Tibial nerve (tissue), 4 donors: ENCODE measurements around the gene SHOC1. TPM values are rescaled to one million over a fixed set of nuclear protein-coding genes. Genes with fewer than 3 reads are reported as not detected.

ENCODE experiments used
- DNase-seq, 2 donors: peaks; one replicate each; pipeline ENCODE4 v3.0.0-alpha.2; 2019; ENCODE audit warnings: low spot score in 2 of 2
- H3K27ac ChIP-seq, 4 donors: fragments of 200-600 bp; sonication (generic) in 3 of 4; one replicate each; pipeline ENCODE4 v1.5.1; 2017 to 2019; ENCODE audit warnings: mild to moderate bottlenecking in 1 of 4
- H3K27me3 ChIP-seq, 2 donors: fragments of 200-600 bp; sonication (generic) in 1 of 2; one replicate each; pipeline versions ENCODE4 v1.5.1 to v1.6.0; 2017 to 2019
- H3K36me3 ChIP-seq, 3 donors: fragments of 200-600 bp; sonication (generic); one replicate each; pipeline ENCODE4 v1.5.1; 2018 to 2019
- H3K4me1 ChIP-seq, 4 donors: fragments of 200-600 bp; sonication (generic) in 3 of 4; one replicate each; pipeline ENCODE4 v1.5.1; 2017 to 2019
- H3K4me3 ChIP-seq, 4 donors: fragments of 200-600 bp; sonication (generic) in 3 of 4; one replicate each; pipeline ENCODE4 v1.5.1; 2017 to 2019; ENCODE audit warnings: mild to moderate bottlenecking in 1 of 4, moderate library complexity in 1 of 4
- H3K9me3 ChIP-seq, 4 donors: fragments of 200-600 bp; sonication (generic) in 3 of 4; one replicate each; pipeline ENCODE4 v1.5.1; 2017 to 2019
- EP300 ChIP-seq, 2 donors: sonication (generic); formaldehyde crosslinking; IDR thresholded peaks; one replicate each; pipeline ENCODE4 v1.6.1; 2017; ENCODE audit warnings: antibody characterized with exemption in 2 of 2, mild to moderate bottlenecking in 1 of 2
- POLR2A ChIP-seq, 2 donors: fragments of 450-650 bp; IDR thresholded peaks; one replicate each; pipeline ENCODE4 v1.6.1; 2017; ENCODE audit warnings: antibody characterized with exemption in 2 of 2, mild to moderate bottlenecking in 2 of 2, moderate library complexity in 2 of 2
- WGBS, 2 donors: methylation state at CpG; one replicate each; pipeline ENCODE4 v1.1.5; 2018; 5-methylcytosine and 5-hydroxymethylcytosine counted together
- small RNA-seq: library from RNA; depleted of rRNA; stranded (forward); fragments of <200 nt; gene quantifications from one replicate; pipeline ENCODE3, GENCODE V24; 2016
- total RNA-seq, 4 donors: library from RNA; depleted of rRNA; stranded (reverse); fragments of >200 nt; gene quantifications; one replicate each; pipeline ENCODE4 v1.1.0, GENCODE V29; 2016
- TF ChIP-seq, protein P1 (sequence below), 5 experiments: fragments of 200-600 bp in 3 of 5; fragments of 450-650 bp in 2 of 5; sonication (generic) in 3 of 5; IDR thresholded peaks; one replicate each; pipeline ENCODE4 v1.5.1; 2016 to 2019; ENCODE audit warnings: antibody characterized with exemption in 5 of 5, mild to moderate bottlenecking in 3 of 5, moderate library complexity in 2 of 5

Gene SHOC1
- total RNA-seq, 4 donors from 2014 or later, result not detected

DNA sequence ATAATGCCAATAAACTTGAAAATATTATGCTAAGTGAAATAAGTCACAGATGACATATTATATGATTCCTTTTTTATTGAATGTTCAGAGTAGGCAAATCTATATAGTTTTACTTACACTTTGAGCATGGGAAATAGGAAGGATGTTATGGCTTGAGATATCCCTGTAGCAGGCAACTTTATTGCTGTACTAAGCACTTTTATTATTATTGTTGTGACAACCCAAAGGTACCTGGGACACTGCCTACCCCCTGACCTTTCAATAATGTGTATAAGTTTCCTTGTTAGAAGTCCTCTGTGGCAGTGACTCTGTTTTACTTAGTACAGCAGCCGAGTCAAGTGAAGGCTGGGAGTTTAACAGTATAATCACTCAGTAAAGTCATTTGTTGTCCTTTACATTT lies 39.9 kb downstream of the SHOC1 start:
- no peak overlapping the region for H3K27ac ChIP-seq
- no peaks in the 10 kb centered on the region for H3K36me3 ChIP-seq
- peaks cover 0 to 2% (median 0%) of the 10 kb centered on the region in 4 donors for H3K4me1 ChIP-seq
- no peak overlapping the region for H3K4me3 ChIP-seq
- H3K27me3 ChIP-seq, result no peaks in the 10 kb centered on the region
- H3K9me3 ChIP-seq, result peaks cover 0 to 21% (median 3%) of the 10 kb centered on the region in 4 donors
- no peak for TF ChIP-seq EP300 (IDR thresholded peaks at IDR 0.05)
- TF ChIP-seq, protein P1, sequence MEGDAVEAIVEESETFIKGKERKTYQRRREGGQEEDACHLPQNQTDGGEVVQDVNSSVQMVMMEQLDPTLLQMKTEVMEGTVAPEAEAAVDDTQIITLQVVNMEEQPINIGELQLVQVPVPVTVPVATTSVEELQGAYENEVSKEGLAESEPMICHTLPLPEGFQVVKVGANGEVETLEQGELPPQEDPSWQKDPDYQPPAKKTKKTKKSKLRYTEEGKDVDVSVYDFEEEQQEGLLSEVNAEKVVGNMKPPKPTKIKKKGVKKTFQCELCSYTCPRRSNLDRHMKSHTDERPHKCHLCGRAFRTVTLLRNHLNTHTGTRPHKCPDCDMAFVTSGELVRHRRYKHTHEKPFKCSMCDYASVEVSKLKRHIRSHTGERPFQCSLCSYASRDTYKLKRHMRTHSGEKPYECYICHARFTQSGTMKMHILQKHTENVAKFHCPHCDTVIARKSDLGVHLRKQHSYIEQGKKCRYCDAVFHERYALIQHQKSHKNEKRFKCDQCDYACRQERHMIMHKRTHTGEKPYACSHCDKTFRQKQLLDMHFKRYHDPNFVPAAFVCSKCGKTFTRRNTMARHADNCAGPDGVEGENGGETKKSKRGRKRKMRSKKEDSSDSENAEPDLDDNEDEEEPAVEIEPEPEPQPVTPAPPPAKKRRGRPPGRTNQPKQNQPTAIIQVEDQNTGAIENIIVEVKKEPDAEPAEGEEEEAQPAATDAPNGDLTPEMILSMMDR (IDR thresholded peaks at IDR 0.05), result no peak
- TF ChIP-seq POLR2A (IDR thresholded peaks at IDR 0.05), result no peak
- WGBS, 2 donors, result 83% methylated on average over 1 of the region's 1 CpG
- DNase-seq, result no peak

DNA sequence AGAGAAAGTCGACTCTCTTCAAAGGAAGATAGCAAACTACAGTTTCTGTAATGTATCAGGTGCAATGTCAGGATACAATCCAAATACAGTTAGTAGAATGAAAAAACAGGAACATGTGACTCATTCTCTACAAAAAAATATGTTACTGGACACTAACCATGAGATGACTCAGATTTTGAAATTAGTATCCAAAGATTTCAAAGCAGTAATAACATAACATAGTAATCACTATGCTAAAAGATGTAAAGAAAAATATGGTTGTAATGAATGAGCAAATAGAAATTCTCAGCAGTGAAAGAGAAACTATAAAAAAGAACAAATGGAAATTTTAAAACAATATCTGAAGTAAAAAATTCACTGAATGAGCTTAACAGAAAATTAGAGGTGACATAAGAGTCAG lies 42.3 kb downstream of the SHOC1 start:
- Histone ChIP-seq H3K36me3 (peaks cover 0 to 4% (median 0%) of the 10 kb centered on the region in 3 donors), H3K4me3 (no peak overlapping the region), H3K4me1 (no peaks in the 10 kb centered on the region), H3K27ac (no peak overlapping the region), H3K27me3 (no peaks in the 10 kb centered on the region), H3K9me3 (peaks cover 0 to 21% (median 3%) of the 10 kb centered on the region in 4 donors)
- no peak for TF ChIP-seq EP300 (IDR thresholded peaks at IDR 0.05)
- no peak for TF ChIP-seq POLR2A (IDR thresholded peaks at IDR 0.05)
- TF ChIP-seq, protein P1 (IDR thresholded peaks at IDR 0.05), result no peak
- 89 to 100% methylated on average over 1 of the region's 1 CpG for WGBS, 2 donors
- DNase-seq, result no peak

Small RNA genes lying within 50 kb of the gene (small RNA-seq; reads per million reads assigned to genes)
- gene RNU6-1013P, result not detected

Other genes with a start within 250 kb of the SHOC1 start
- 10 to 100 TPM; 25.7 to 58.8 (median 30.7) TPM for gene PTGR1, start 195.3 kb downstream of the SHOC1 start, total RNA-seq
- 10 to 100 TPM in 3 of 4 donors, 1 to 10 TPM in 1; 9.9 to 14.7 (median 12.6) TPM for gene DNAJC25, start 163.6 kb downstream of the SHOC1 start, total RNA-seq
- gene GNG10, start 133.3 kb downstream of the SHOC1 start, total RNA-seq, result 10 to 100 TPM; 41.8 to 70.2 (median 51.0) TPM
- gene UGCG, start 101.9 kb upstream of the SHOC1 start, total RNA-seq, result 10 to 100 TPM; 22.1 to 33.7 (median 24.9) TPM